ENCODE data around the gene RASA3. TPM values are rescaled to one million over a fixed set of nuclear protein-coding genes. Genes with fewer than 3 reads are reported as not detected.

The RASA3 gene
- total and polyA plus RNA-seq, 2 of the 4 experiments (the other 2 are of a cell fraction): 21.0 to 31.4 TPM

DNA sequence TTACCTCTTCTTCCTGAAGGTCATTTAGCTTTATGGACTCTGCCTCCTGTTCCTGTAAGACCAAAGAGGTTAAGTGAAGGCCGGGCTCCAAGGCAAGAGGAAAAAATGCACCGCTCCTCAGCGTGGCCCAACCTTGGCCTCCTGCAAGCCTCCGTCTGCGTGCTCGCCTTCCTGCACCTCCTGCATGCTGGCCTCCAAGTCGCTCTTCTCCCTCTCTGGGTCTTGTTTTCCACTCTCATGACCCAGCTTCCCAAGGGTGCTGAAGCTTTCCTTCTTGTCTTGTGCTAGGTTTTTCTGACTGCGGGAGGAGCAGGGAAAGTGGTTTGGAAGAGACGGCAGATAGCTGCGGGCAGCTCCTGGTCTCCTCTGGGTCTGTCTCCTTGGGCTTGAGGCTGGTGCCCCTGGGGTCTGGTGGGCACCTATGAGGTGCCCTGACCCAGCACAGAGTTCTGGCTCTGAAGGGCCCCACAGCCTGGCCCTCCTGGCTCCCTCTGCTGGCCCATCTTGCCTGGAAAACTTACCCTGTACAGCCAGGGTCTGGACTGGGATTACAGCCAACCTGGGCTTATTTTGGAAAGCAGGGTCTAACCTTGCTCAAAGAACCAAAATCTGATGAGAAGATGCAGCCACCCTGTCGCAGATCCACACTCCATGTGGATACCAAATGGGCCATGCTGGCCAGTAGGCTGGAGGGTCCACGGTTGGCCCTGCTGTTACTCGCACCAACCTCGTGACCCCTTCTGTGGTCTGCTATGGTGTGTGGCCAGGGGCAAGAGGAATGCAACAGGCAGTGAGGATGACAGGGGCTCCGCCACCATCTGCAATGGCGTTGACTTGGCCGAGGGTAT lies 163.7 kb downstream of the RASA3 start:
- H2BK120ac ChIP-seq (ENCODE audit: low read depth, low read length): no peak overlapping the region
- H3K4me2 ChIP-seq (ENCODE audit: low read depth, low read length): no peak overlapping the region
- no peak for TF ChIP-seq RCOR1 (IDR thresholded peaks at IDR 0.05; ENCODE audit: insufficient replicate concordance, low read length)
- TF ChIP-seq BHLHE40 (IDR thresholded peaks at IDR 0.05; ENCODE audit: low read depth, low read length): no peak
- TF ChIP-seq CHD1 (IDR thresholded peaks at IDR 0.05; ENCODE audit: low read depth, low read length): no peak
- no peak for TF ChIP-seq SMC3 (IDR thresholded peaks at IDR 0.05; ENCODE audit: low read depth, low read length)
- no peak for TF ChIP-seq RAD21 (IDR thresholded peaks at IDR 0.05; ENCODE audit: low read length)
- TF ChIP-seq MXI1 (IDR thresholded peaks at IDR 0.05; ENCODE audit: borderline replicate concordance, low read depth, low read length): no peak
- no peak for TF ChIP-seq FOS (IDR thresholded peaks at IDR 0.05; ENCODE audit: low read depth, low read length)
- TF ChIP-seq, protein P1, sequence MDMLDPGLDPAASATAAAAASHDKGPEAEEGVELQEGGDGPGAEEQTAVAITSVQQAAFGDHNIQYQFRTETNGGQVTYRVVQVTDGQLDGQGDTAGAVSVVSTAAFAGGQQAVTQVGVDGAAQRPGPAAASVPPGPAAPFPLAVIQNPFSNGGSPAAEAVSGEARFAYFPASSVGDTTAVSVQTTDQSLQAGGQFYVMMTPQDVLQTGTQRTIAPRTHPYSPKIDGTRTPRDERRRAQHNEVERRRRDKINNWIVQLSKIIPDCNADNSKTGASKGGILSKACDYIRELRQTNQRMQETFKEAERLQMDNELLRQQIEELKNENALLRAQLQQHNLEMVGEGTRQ (IDR thresholded peaks at IDR 0.05; ENCODE audit: low read depth, low read length): no peak
- no peak for TF ChIP-seq NFE2L2 (IDR thresholded peaks at IDR 0.05; ENCODE audit: low read depth, low read length)
- TF ChIP-seq RFX5 (IDR thresholded peaks at IDR 0.05; ENCODE audit: low read depth, low read length): no peak
- TF ChIP-seq MAZ (IDR thresholded peaks at IDR 0.05; ENCODE audit: borderline replicate concordance, low read depth, low read length): no peak
- H3K27me3 ChIP-seq (ENCODE audit: control insufficient read depth, insufficient read depth, low read length): no peaks in the 10 kb centered on the region
- peaks cover 2% of the 10 kb centered on the region for H3K4me1 ChIP-seq (ENCODE audit: control insufficient read depth, insufficient read depth, low read length)
- H3K4ac ChIP-seq (ENCODE audit: low read depth, low read length): no peak overlapping the region
- H4K5ac ChIP-seq (ENCODE audit: low read depth, low read length): no peak overlapping the region
- 98% methylated on average over 11 of the region's 17 CpGs; no CpG with 5 or more reads in 1 of the 2 experiments for WGBS, 2 experiments (ENCODE audit: extremely low coverage in 2 of 2, insufficient read length in 1 of 2)
- no peak overlapping the region for H3K27ac ChIP-seq (ENCODE audit: insufficient read depth, low read length)
- no peak overlapping the region for H3K56ac ChIP-seq (ENCODE audit: extremely low read depth, insufficient read depth, low read length)
- no peak overlapping the region for H3K23ac ChIP-seq (ENCODE audit: low read depth, low read length)
- peaks cover 8 to 50% of the 10 kb centered on the region in 2 experiments; a peak in 3 of 4 replicates for H3K79me1 ChIP-seq (ENCODE audit: low read depth in 1 of 2, low read length in 2 of 2)
- H3K4me3 ChIP-seq (ENCODE audit: insufficient read depth, low read depth, low read length): no peak overlapping the region
- BruUV-seq (replicated peaks): no TSS peak
- H2BK15ac ChIP-seq (ENCODE audit: low read depth, low read length): no peak overlapping the region
- dilution Hi-C loops (cut with HindIII; ENCODE audit: low sequenced_read_pairs, unreplicated experiment): no loop called here
- in situ Hi-C loops (cut with MboI; ENCODE audit: low sequenced_read_pairs): no loop called here
- ATAC-seq (ENCODE audit: low read depth) (no peak), DNase-seq (no peak)
- no peak overlapping the region for H2AFZ ChIP-seq (replicated peaks; ENCODE audit: low read length, poor library complexity)
- no peak overlapping the region for H2BK20ac ChIP-seq (ENCODE audit: low read depth, low read length)
- ChIA-PET POLR2A (ENCODE audit: unreplicated experiment) (no interaction called here), CTCF (no interaction called here)
- no peak overlapping the region for H4K91ac ChIP-seq (ENCODE audit: insufficient read depth, low read depth, low read length)
- no peak overlapping the region for H4K8ac ChIP-seq (ENCODE audit: low read depth in 2 of 2, low read length in 2 of 2)
- H3K14ac ChIP-seq (replicated peaks; ENCODE audit: low read depth, low read length): no peak overlapping the region
- no peak overlapping the region for H2BK5ac ChIP-seq (ENCODE audit: low read depth, low read length, poor library complexity, severe bottlenecking)
- H2AK5ac ChIP-seq (ENCODE audit: low read depth, low read length): no peak overlapping the region
- peaks cover 4% of the 10 kb centered on the region; the same call in 1 of the 2 replicates for H3K9me1 ChIP-seq (ENCODE audit: insufficient read depth, low read length)
- H4K20me1 ChIP-seq (ENCODE audit: insufficient read depth, low read length): peaks cover 7% of the 10 kb centered on the region; the same call in 1 of the 2 replicates
- H3K9me3 ChIP-seq (ENCODE audit: control insufficient read depth, insufficient read depth, low read length): no peaks in the 10 kb centered on the region
- H2AK9ac ChIP-seq (replicated peaks; ENCODE audit: low read depth, low read length, poor library complexity): no peak overlapping the region
- peaks cover 41% of the 10 kb centered on the region for H3K36me3 ChIP-seq (ENCODE audit: control insufficient read depth, insufficient read depth, low read length)
- no peak overlapping the region for H3K9ac ChIP-seq (ENCODE audit: low read depth, low read length)
- intact Hi-C loops (cut with micrococcal nuclease): no loop called here
- H3K18ac ChIP-seq (ENCODE audit: low read depth, low read length): no peak overlapping the region

Measured in IMR-90 (cell line).